ENCODE results near the gene C4BPA. TPM values are rescaled to one million over a fixed set of nuclear protein-coding genes. Genes with fewer than 3 reads are reported as not detected.

C4BPA gene
- total and polyA plus RNA-seq, 2 of the 4 experiments (the other 2 are of a cell fraction): not detected

DNA sequence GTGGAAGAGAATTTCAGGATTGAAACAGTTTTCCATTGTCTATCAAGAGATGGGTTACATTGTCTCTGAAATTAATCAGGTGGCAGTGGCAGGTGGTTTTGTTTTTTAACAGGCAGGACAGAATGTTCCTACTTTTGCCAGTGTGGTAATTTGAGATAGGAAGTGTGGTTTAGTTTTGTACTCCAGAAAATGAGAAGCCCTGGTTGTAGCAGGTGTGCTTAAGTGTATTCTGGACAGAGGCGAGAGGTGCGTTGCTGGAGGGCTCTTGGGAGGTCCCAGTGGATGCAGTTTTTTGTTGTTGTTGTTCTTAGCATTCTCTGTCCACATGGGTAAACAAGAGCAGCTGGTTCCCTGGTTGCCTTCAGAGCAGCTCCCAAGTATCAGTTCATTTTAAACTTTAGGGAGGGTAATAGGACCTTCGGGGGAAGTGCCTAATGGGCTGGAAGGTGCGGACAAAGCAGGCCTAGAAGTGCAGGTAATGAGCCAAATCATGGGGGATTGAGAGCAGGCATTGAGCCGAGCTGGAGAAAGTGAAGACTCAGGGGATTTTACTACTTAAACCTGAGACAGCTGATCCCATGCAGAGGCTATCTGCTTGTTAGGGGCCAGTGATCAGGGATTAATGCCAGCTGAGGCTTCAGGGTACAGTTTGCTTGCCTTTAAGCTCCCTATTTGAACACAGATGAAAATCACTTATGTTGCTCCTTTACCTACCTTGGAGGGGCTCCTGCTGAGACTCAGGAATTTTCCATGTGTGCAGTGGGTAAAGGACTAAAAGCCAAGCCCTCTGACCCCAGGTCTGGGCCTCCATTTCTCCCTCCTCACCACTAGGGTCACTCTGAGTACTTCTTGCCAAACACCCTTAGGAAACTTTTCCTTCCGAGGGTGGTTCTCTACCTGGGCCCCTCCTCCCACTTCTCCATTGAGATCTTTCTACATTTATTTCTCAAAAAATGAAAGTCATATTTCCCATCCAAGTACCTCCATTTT is 44.9 kb upstream of the C4BPA start:
- no peak overlapping the region for H4K5ac ChIP-seq (ENCODE audit: low read depth, low read length)
- in situ Hi-C loops (cut with MboI; ENCODE audit: low sequenced_read_pairs): no loop called here
- no peaks in the 10 kb centered on the region for H3K36me3 ChIP-seq (ENCODE audit: control insufficient read depth, insufficient read depth, low read length)
- ATAC-seq (ENCODE audit: low read depth) (no peak), DNase-seq (no peak)
- no peaks in the 10 kb centered on the region for H4K20me1 ChIP-seq (ENCODE audit: insufficient read depth, low read length)
- WGBS, 2 experiments (ENCODE audit: extremely low coverage in 2 of 2, insufficient read length in 1 of 2): 85% methylated on average over 2 of the region's 6 CpGs; no CpG with 5 or more reads in 1 of the 2 experiments
- no peak overlapping the region for H2BK120ac ChIP-seq (ENCODE audit: low read depth, low read length)
- no peak overlapping the region for H4K8ac ChIP-seq (ENCODE audit: low read depth in 2 of 2, low read length in 2 of 2)
- no peak overlapping the region for H4K91ac ChIP-seq (ENCODE audit: insufficient read depth, low read depth, low read length)
- H3K27ac ChIP-seq (ENCODE audit: insufficient read depth, low read length): no peak overlapping the region
- no peak overlapping the region for H3K4me2 ChIP-seq (ENCODE audit: low read depth, low read length)
- peaks cover 2% of the 10 kb centered on the region for H3K27me3 ChIP-seq (ENCODE audit: control insufficient read depth, insufficient read depth, low read length)
- no peak overlapping the region for H3K9ac ChIP-seq (ENCODE audit: low read depth, low read length)
- no peak overlapping the region for H2BK20ac ChIP-seq (ENCODE audit: low read depth, low read length)
- no peak overlapping the region for H3K4ac ChIP-seq (ENCODE audit: low read depth, low read length)
- no peak overlapping the region for H2AK5ac ChIP-seq (ENCODE audit: low read depth, low read length)
- H3K9me1 ChIP-seq (ENCODE audit: insufficient read depth, low read length): no peaks in the 10 kb centered on the region; the same call in 1 of the 2 replicates
- H2AK9ac ChIP-seq (replicated peaks; ENCODE audit: low read depth, low read length, poor library complexity): no peak overlapping the region
- no peak overlapping the region for H2BK15ac ChIP-seq (ENCODE audit: low read depth, low read length)
- no peak overlapping the region for H3K4me3 ChIP-seq (ENCODE audit: insufficient read depth, low read depth, low read length)
- no peak overlapping the region for H3K18ac ChIP-seq (ENCODE audit: low read depth, low read length)
- dilution Hi-C loops (cut with HindIII; ENCODE audit: low sequenced_read_pairs, unreplicated experiment): no loop called here
- intact Hi-C loops (cut with micrococcal nuclease): no loop called here
- H3K56ac ChIP-seq (ENCODE audit: extremely low read depth, insufficient read depth, low read length): no peak overlapping the region
- no peaks in the 10 kb centered on the region for H3K9me3 ChIP-seq (ENCODE audit: control insufficient read depth, insufficient read depth, low read length)
- H3K23ac ChIP-seq (ENCODE audit: low read depth, low read length): no peak overlapping the region
- no peaks in the 10 kb centered on the region for H3K79me1 ChIP-seq (ENCODE audit: low read depth in 1 of 2, low read length in 2 of 2)
- TF ChIP-seq MXI1 (IDR thresholded peaks at IDR 0.05; ENCODE audit: borderline replicate concordance, low read depth, low read length) (no peak), SMC3 (IDR thresholded peaks at IDR 0.05; ENCODE audit: low read depth, low read length) (no peak), RCOR1 (IDR thresholded peaks at IDR 0.05; ENCODE audit: insufficient replicate concordance, low read length) (no peak), CEBPB (IDR thresholded peaks at IDR 0.05; ENCODE audit: low read depth, low read length) (no peak), RAD21 (IDR thresholded peaks at IDR 0.05; ENCODE audit: low read length) (no peak), POLR2A (IDR thresholded peaks at IDR 0.05; ENCODE audit: low read depth, low read length) (no peak), CHD1 (IDR thresholded peaks at IDR 0.05; ENCODE audit: low read depth, low read length) (no peak), RFX5 (IDR thresholded peaks at IDR 0.05; ENCODE audit: low read depth, low read length) (no peak), MAFK (IDR thresholded peaks at IDR 0.05; ENCODE audit: low read depth, low read length) (no peak), FOS (IDR thresholded peaks at IDR 0.05; ENCODE audit: low read depth, low read length) (no peak), BHLHE40 (IDR thresholded peaks at IDR 0.05; ENCODE audit: low read depth, low read length) (no peak)
- TF ChIP-seq, protein P1, sequence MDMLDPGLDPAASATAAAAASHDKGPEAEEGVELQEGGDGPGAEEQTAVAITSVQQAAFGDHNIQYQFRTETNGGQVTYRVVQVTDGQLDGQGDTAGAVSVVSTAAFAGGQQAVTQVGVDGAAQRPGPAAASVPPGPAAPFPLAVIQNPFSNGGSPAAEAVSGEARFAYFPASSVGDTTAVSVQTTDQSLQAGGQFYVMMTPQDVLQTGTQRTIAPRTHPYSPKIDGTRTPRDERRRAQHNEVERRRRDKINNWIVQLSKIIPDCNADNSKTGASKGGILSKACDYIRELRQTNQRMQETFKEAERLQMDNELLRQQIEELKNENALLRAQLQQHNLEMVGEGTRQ (IDR thresholded peaks at IDR 0.05; ENCODE audit: low read depth, low read length): no peak
- TF ChIP-seq, protein P2, sequence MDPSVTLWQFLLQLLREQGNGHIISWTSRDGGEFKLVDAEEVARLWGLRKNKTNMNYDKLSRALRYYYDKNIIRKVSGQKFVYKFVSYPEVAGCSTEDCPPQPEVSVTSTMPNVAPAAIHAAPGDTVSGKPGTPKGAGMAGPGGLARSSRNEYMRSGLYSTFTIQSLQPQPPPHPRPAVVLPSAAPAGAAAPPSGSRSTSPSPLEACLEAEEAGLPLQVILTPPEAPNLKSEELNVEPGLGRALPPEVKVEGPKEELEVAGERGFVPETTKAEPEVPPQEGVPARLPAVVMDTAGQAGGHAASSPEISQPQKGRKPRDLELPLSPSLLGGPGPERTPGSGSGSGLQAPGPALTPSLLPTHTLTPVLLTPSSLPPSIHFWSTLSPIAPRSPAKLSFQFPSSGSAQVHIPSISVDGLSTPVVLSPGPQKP (IDR thresholded peaks at IDR 0.05; ENCODE audit: borderline replicate concordance, low read depth, low read length): no peak
- TF ChIP-seq, protein P3, sequence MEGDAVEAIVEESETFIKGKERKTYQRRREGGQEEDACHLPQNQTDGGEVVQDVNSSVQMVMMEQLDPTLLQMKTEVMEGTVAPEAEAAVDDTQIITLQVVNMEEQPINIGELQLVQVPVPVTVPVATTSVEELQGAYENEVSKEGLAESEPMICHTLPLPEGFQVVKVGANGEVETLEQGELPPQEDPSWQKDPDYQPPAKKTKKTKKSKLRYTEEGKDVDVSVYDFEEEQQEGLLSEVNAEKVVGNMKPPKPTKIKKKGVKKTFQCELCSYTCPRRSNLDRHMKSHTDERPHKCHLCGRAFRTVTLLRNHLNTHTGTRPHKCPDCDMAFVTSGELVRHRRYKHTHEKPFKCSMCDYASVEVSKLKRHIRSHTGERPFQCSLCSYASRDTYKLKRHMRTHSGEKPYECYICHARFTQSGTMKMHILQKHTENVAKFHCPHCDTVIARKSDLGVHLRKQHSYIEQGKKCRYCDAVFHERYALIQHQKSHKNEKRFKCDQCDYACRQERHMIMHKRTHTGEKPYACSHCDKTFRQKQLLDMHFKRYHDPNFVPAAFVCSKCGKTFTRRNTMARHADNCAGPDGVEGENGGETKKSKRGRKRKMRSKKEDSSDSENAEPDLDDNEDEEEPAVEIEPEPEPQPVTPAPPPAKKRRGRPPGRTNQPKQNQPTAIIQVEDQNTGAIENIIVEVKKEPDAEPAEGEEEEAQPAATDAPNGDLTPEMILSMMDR (conservative IDR thresholded peaks at IDR 0.05; ENCODE audit: low read depth, low read length): no peak
- no TSS peak for BruUV-seq (replicated peaks)
- no peak overlapping the region for H2BK5ac ChIP-seq (ENCODE audit: low read depth, low read length, poor library complexity, severe bottlenecking)
- POLR2A ChIA-PET (ENCODE audit: unreplicated experiment): no interaction called here
- no peaks in the 10 kb centered on the region for H3K4me1 ChIP-seq (ENCODE audit: control insufficient read depth, insufficient read depth, low read length)
- no peak overlapping the region for H3K14ac ChIP-seq (replicated peaks; ENCODE audit: low read depth, low read length)
- CTCF ChIA-PET: no interaction called here
- no peak overlapping the region for H2AFZ ChIP-seq (replicated peaks; ENCODE audit: low read length, poor library complexity)

All from IMR-90 (cell line).